Omental fat pad (tissue), 4 donors: ENCODE measurements around the gene EMD. TPM values are rescaled to one million over a fixed set of nuclear protein-coding genes. Genes with fewer than 3 reads are reported as not detected.

ENCODE experiments used
- ATAC-seq: fragments of 150-250 bp; one replicate; pipeline ENCODE4 v1.9.1; 2016; ENCODE audit warnings: mild to moderate bottlenecking, moderate library complexity; ENCODE audit not compliant: low FRiP score
- DNase-seq: peaks from one replicate; pipeline ENCODE4 v3.0.0-alpha.2; 2019; ENCODE audit warnings: low spot score
- total RNA-seq, 4 donors: library from RNA; depleted of rRNA; stranded (reverse); fragments of >200 nt; gene quantifications; one replicate each; pipeline ENCODE4 v1.1.0, GENCODE V29; 2016
- TF ChIP-seq, protein P1 (sequence below), 3 donors: fragments of 450-650 bp; IDR thresholded peaks; one replicate each; pipeline ENCODE4 v1.5.1; 2016 to 2017; ENCODE audit warnings: antibody characterized with exemption in 3 of 3, mild to moderate bottlenecking in 3 of 3, moderate library complexity in 2 of 3

The EMD gene
- total RNA-seq, 4 donors from 2014 or later = 25.7 to 61.8 (median 53.2) TPM

GRCh38 chrX:154348114-154348531 is 31.0 kb upstream of the EMD start:
- DNase-seq = no peak
- no peak for ATAC-seq
- TF ChIP-seq, protein P1, sequence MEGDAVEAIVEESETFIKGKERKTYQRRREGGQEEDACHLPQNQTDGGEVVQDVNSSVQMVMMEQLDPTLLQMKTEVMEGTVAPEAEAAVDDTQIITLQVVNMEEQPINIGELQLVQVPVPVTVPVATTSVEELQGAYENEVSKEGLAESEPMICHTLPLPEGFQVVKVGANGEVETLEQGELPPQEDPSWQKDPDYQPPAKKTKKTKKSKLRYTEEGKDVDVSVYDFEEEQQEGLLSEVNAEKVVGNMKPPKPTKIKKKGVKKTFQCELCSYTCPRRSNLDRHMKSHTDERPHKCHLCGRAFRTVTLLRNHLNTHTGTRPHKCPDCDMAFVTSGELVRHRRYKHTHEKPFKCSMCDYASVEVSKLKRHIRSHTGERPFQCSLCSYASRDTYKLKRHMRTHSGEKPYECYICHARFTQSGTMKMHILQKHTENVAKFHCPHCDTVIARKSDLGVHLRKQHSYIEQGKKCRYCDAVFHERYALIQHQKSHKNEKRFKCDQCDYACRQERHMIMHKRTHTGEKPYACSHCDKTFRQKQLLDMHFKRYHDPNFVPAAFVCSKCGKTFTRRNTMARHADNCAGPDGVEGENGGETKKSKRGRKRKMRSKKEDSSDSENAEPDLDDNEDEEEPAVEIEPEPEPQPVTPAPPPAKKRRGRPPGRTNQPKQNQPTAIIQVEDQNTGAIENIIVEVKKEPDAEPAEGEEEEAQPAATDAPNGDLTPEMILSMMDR (IDR thresholded peaks at IDR 0.05) = no peak

DNA sequence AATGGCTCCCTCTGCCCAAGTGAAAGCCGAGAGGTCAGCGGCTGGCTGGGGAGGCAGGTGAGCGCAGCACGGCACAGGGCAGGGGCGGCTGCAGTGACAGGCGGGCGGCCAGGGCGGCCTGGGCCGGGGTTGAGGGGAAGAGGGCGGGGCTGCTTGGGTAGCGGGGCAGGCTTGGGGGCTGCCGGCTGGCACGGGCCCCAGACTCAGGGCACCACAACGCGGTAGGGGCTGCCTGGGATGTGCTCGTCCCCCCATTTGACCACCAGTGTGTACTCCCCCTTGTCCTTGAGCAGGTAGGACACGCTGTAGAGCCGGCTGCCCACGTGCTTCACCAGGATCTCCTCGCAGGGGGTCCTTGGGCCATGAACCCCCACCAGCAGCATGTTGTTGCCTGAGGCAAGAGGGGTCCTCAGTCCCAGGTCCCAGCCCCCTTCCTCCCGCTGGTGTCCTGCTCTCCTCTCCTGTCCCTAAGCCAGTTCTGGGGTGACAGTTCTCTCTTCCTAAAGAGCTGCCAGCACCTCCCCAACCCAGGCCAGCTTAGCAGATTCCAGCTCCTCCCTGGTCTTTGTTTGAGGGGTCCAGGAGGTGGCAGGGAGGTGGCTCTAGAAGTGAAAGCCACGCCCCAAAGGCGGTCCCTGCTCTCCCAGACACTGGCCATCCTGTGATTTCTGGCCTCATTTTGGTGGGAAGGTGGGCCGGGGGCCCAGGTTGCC is 30.3 kb upstream of the EMD start:
- DNase-seq = no peak

DNA sequence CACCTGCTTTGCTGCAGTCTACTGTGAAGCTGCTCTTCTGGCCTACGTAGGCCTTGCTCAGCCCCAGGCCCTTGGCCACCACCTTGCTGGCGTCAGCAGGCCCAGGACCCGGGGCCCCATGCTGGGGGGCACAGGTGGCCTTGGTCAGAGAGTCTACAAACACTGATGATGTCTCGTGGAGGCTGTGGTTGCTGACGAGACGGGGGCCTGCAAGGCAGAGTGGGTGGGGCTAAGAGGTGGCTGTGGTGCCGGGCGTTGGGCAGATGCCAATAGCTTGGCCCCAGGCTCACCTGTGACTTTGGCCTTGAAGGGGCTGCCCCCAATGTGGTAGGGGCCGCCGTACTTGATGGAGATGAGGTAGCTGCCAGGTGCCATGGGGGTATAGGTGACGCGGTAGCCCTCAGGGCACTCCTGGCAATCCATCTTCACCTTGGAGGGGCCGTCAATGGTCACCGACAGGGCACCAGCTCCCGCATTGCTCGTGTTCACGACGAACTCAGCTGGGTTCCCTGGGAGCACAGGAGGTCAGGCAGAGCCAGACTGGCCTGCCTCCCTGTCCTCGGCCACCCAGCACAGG is 29.6 kb upstream of the EMD start:
- no peak for DNase-seq

More for the DNA sequence above, 30.3 kb upstream of the EMD start:
- TF ChIP-seq, protein P1 (IDR thresholded peaks at IDR 0.05) = no peak
- no peak for ATAC-seq

DNA sequence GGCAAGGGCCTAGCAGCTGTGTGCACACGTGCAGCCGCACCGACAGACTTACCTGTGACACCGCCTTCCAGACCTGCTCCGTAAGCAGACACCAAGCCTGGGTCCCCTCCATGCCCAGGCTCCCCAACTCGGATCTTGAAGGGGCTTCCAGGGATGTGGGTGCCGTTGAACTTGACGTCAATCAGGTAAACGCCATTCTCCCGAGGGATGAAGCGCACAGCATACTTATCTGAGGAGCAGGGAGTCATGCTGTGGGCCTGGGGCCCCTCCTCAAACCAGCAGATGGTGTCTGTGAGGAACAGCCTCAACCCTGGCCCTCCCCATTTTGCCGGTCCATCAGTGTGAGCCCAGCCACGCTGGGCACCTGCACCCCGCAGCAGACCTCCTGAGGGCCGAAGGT is 29.1 kb upstream of the EMD start:
- ATAC-seq (no peak), DNase-seq (no peak)
- TF ChIP-seq, protein P1 (IDR thresholded peaks at IDR 0.05) = no peak

More for the DNA sequence above, 29.6 kb upstream of the EMD start:
- ATAC-seq = no peak
- TF ChIP-seq, protein P1 (IDR thresholded peaks at IDR 0.05) = no peak

GRCh38 chrX:154350429-154351182 is 28.5 kb upstream of the EMD start:
- DNase-seq = no peak

GRCh38 chrX:154351183-154352011 is 27.7 kb upstream of the EMD start:
- no peak for ATAC-seq
- DNase-seq = no peak
- TF ChIP-seq, protein P1 (IDR thresholded peaks at IDR 0.05) = no peak

More at GRCh38 chrX:154350429-154351182, 28.5 kb upstream of the EMD start:
- ATAC-seq = no peak
- TF ChIP-seq, protein P1 (IDR thresholded peaks at IDR 0.05) = no peak
